Stimulated activated CD8-positive, alpha-beta memory T cell treated with anti-CD3 and anti-CD28 coated beads, Interleukin-4, amount 100 ng/mL, for 24 hours (primary cell): Measurements from ENCODE around the gene CD14.
"Not testable (repeated sequence)": the region's sequence is repeated elsewhere in the genome, so short reads cannot be mapped to it uniquely, and the experiment has no call there.

ENCODE experiments used
- DNase-seq: peaks from one replicate; pipeline ENCODE4 v3.0.0-alpha.2; 2020; ENCODE audit warnings: low read depth

CD14 gene

DNA sequence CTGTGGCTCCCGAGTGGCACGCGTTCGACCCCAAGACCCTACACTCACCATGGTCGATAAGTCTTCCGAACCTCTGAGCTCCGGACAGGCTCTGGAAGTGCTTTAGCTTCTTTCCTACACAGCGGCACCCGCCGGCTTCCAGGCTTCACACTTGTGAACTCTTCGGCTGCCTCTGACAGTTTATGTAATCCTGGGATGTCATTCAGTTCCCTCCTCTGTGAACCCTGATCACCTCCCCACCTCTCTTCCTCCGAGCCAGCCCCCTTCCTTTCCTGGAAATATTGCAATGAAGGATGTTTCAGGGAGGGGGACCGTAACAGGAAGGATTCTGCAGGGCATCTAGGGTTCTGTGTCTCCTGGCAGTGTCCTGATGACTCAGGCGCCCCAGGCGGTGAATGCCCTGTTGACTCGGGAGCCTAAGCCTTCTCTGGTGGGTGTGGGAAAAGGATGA is at the start of gene CD14:
CD14 (minus strand) TSS at position 155 of the 451 bp plus-strand sequence; CDS start at position 51, 104 bp downstream.
- DNase-seq = no peak

DNA sequence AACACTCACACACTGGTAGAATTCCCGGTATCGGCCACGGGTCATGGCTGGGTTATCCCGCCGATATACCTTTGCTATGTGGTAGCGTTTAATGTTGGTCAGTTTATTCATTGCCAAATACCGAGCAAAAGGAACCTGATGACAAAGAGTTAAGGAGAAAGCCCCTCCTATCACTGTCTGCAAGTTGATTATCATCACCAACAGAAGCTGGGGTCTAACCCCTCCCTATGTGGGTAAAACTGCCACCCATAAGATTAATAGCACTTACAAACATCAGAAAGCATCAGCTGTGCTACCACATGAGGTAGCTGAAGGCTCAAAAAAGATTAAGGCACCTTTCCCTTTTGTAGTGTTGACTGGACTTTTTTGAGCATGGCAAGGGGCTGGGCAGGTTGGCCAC is 46.0 kb upstream of the CD14 start:
- no peak for DNase-seq

DNA sequence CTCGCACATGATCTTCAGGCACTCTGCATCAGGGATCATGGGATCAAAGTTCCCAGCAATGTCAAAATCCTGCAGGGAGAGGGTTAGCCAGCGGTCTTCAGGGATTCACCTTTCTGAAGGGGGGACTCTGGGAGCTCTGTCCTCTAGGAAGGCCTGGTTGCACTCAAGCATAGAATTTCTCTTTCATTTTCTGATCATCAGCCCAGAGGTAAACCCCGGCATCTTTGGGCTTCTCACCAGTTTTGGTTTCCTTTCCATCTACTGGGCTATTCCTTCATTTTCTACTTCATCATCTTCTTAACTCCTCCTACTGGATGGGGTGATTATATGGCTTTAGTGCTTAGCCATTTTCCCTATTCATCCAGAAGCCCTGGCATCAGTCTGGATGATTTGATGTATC is 45.0 kb upstream of the CD14 start:
- DNase-seq = no peak

DNA sequence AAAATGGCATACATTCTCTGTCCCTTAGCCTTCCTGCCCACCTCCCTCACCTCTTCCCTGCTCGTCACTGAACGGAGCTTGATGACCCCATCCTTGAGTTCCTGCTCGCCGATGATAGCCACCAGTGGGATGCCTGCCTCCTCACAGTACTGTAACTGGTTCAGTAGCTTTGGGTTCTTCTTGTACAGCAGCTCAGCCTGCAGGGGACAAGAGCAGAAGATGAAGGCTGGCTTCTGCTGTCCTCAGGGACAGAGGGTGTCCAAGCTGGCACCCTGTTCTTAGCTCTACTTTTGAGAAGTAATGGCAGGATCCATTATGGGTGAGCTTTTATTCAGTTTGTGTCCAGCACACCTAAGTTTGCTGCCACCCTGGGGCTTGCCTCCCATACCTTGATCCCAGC is 41.7 kb upstream of the CD14 start:
- DNase-seq = no peak

DNA sequence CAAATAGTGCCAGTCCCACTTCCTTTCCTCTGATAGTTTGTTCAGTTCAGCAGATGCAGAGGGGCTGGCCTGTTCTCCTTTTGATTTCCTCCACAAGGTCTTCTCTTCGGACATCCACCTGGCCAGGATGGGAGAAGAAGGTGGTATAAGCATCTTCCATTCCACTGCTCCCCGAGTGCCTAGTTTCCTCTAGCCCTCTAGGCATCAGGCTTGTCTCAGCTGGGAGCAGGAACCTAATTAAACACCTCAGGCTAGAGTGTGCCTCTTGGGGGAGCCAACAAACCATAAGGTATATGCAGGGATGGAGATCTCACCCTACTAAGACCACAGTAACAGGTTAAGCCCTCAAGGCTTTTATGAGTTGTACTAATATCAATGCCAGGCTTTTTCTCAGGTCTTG is 41.2 kb upstream of the CD14 start:
- no peak for DNase-seq

DNA sequence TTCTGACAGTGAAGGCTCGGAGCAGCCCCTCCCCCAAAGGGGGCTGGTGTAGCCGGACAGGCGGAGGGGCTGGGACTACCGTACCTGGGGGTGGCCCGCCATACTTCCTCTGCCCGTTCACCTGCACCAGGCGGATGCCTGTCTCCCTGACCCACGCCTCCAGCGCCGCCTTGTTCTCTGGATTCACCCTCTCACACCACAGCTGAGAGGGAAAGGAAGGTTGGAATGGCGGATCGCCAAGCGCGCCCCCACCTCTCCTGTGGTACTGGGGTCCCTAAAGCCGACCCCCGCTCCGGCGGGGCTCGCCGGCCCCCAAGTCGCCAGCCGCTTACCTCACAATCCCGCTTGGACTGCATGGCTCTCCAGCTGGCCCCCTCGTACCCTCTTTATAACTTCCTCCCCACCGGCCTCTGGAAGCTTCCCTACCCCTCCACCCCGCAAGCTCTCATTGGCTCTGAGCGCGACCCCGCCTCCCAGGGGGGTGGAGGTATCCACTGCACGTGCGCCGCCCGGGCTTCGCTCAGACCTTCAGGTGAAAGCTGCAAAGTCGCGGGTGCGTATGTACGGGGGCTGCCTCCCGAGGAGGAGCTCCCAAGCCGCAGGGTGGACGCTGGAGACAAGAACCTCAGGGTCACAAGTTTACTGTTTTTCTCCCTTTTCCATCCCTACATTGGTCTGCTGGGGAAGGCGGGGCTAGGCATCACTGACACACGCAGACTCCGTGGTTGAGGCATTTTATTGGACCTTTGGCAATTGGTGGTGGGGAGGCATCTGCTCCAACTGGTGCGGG is 40.4 kb upstream of the CD14 start, which contains the start of gene DND1:
DND1 (minus strand) TSS at position 390 of the 790 bp plus-strand sequence; CDS start at position 356, 34 bp downstream.
- no peak for DNase-seq

DNA sequence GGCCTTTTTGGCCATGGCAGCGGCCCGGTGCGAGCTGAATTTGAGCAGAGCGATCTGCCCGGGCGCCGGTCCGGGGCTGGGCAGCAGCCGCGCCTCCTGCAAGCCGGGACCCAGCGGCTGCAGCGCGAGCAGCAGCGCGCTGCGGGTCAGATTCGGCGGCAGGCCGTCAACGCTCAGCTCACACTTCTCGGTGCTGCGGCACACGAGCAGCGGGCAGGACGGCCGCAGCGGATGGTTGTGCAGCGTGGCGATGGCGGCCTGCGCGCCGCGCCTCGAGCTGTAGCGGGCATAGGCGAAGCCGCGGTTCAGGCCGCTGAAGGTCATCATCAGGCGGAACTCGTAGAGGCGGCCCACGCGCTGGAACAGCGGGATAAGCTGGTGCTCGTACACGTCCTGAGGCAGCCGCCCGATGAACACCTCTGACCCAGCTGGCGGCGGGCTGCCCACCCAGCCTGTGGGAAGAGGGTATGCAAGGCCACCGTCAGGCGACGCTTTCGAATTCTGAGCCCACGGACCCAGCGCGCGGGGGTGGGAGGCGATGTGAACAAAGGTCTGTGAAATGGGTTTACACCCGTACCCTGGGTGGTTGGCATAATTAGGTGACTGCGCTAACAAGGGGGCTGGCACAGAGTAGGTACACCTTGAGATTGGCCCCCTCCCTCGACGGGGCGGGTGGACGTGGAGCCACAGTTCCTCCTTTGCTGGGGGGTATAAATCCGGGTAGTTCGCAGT is 39.6 kb upstream of the CD14 start:
- DNase-seq = no peak

DNA sequence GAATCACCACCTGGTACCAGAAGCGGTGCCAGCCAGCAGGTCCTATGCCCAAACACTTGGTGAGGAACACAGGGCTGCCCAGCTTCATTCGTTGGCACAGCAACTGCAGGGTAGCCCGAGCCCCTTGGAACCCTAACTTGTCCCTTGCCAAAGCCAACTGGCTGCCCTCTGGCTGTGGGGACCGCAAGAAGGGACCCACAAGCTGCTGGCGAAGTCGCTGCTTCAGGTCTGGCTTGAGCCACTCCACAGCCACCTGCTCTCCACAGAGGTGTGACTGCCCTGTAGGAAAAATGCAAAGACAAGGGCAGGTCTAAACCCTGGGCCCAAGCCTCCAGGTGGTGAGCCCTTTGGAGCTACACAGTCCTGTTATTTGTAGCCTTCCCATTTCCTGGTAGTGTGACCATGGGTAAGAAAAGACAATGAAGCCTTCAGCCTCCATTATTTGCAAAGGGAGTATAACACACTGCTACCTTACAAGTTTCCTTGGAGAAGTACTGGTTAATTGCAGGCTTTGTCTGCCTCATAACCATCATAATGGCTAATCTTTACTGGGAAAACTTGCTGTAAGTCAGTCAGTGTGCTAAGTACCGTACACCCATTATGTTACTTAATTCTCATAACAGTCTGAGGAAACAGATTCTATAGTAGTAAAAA is 38.6 kb upstream of the CD14 start:
- no peak for DNase-seq

DNA sequence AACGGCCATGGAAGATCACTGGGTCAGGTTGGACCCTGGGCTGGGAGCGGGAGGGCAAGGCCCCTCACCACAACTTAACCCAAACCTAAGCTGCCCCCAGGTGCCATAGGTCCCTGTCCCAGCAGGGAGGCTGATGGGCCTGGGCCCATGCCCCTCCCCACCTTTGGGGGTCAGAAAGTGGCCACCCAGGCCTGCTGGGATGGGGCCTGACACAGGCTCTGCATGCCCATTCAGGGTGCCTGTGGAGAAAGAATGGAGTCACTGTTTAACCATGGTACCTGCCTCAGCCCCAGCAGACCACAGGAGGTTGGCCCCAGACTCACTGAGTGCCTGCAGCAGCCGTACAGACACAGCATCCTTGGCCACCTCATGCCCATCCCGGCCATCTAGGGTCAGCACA is 38.1 kb upstream of the CD14 start:
- DNase-seq = not testable (repeated sequence)

DNA sequence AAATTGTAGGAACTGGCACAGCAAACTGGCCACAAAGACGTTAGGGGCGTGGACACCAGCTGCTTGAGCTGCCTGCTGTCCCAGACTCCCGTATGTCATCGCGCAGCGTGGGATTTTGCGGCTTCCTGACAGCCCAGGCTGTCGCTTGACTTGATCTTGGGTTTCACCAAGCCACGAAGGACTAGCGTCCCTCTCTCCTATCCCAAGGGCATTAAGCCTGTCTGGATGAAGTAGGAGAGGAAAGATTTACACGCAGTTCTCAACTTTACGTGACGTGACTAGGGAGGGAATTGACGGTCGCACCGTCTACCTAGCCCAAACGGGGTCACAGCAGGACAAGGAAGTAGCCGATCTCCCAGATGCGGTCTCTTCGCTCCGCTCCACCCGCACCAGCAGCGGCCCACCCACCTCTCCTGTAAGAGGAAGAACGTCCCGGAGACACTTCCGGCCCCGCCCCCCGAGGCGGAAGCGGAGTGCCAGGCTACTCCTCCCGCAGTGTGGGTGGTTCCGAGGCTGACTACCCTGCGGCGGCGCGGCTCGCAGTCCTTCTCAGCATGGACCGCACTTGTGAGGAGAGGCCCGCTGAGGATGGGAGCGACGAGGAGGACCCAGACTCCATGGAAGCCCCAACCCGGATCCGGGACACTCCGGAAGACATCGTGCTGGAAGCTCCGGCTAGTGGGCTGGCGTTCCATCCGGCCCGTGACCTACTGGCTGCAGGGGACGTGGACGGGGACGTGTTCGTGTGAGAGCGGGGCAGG is 31.6 kb upstream of the CD14 start, which contains the start of gene WDR55:
WDR55 (plus strand) TSS at position 546 of the 761 bp plus-strand sequence; CDS start at position 555, 9 bp downstream.
- peak; percentile 96 for DNase-seq

DNA sequence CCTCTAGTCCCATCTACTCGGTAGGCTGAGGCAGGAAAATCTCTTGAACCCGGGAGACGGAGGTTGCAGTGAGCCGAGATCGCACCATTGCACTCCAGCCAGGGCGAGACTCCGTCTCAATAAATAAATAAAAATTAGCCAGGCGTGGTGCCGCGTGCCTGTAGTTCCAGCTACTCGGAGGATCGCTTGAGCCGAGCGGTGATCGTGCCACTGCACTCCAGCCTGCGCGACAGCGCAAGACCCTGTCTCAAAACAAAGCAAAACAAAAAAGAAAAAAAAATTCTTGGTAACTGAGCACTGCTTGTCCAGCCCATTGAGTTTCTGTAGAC is 31.0 kb upstream of the CD14 start:
- no peak for DNase-seq

DNA sequence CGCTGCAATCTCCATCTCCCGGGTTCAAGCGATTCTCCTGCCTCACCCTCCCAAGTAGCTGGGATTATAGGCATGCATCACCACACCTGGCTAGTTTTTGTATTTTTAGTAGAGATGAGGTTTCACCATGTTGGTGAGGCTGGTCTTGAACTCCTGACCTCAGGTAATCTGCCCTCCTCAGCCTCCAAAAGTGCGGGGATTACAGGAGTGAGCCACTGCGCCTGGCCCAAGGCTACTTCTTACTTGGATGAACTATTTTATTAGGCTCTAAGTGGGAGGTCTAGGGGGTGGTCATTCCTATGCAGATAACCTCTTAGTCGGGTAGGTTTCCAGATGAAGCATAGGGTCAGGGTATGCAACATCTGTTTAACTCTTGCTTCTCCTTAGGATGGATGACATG is 27.4 kb upstream of the CD14 start:
- DNase-seq = not testable (repeated sequence)

DNA sequence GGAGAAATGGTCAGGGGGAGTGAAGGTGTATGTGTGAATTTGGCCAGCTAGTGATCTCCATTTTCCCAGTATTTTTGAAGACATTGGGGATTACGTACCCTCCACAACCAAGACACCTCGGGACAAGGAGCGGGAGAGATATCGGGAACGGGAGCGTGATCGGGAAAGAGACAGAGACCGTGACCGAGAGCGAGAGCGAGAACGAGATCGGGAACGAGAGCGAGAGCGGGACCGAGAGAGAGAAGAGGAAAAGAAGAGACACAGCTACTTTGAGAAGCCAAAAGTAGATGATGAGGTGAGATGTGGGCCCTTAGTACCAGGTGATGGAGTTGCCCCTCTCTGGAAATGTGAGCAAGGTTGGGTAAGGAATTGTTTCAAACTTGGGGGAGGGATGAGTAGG is 25.9 kb upstream of the CD14 start:
- DNase-seq = no peak

DNA sequence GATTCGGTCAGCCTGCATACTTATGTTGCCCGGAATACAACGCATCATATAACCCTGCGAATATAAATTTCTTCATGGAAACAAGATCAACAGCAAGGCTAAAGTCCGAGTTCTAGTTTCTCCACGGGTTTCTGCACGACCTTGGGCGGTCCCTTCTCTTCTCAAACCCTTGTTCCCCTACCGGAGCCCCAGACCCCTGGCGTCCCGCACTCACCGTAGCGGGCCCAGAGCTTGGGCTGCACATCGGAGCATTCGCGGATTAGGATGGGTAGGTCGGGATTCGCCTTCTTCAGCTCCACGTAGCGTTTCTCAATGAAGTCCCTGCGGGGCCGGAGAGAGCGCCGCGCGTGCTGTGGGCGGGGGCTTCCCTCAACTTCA is 14.1 kb upstream of the CD14 start:
- no peak for DNase-seq

DNA sequence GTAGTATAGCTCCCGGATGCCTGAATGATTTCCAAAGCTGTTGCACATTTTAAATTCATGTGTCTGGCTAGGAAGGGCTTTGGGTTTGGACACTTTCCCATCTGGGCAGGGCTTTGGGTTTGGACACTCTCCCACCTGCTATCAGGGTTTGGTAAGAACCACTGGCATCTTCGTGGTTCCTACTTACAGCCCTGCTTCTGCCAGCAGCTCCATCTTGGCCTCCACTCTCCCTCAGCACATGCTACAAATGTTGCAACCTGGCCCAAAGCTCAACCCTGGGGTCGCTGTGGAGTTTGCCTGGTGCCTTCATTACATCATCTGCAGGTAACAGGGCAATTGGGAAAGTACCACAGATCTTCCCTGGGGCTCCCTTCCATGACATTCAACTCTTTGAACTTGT is 9.7 kb upstream of the CD14 start:
- no peak for DNase-seq

DNA sequence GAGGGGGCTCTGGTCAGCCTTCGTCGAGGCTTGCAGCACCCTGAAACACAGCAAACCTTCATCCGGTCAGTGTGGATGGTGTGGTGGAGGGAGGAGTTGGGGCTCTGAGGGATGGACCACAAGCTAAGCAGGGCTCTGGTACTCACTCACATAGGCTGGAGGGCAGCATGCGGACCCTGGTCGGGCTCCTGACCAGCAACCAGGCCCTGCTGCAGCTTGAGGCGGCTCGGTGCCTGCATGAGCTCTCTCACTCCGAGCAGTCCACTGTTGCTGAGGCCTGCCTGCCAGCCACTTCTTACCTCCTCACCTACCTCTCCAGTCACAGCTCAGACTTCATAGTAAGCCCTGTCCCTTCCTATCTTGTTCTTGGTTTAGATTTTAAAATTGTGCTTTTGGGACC is 8.7 kb upstream of the CD14 start:
- no peak for DNase-seq

DNA sequence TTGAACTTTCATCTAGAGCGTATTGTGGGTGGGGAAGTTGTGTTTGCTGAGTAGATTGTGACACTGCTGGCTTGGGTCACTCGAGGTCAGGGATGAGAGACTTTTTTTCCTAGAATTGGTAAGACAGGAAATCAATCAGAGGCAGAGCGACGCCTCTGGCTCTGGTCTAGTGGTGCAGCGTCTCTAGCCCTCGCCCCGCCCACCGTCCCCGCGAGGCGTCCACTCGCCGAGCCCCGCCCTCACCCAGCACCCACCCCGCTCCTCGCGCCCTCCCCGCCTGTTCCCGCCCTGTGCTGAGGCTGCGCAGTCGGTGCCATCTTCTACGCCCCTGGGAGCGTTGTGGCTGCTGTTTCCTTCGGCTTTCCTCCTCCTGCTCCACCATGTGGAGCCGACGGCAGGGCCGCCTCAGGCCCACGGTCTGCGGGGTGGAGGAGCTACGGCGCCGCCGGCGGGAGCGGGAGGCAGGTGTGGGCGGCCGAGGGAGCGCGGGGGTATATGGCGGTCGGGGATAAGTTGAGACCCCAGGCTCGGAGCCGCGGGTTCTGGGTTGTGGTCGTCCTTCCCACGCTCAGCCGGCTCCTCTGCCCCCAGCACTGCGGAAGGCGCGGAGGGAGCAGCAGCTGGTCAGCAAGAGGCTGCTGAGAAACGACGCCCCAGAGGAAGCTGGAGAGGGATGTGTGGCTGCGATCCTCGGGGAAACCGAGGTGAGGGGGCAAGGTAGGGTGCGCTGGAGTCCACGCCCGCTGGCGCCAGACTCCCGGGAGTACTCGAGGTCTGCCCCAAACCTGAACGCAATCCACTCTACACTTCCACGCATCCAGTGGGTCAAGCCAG is 6.4 kb upstream of the CD14 start, which contains the start of gene TMCO6:
TMCO6 (plus strand) TSS at position 304 of the 834 bp plus-strand sequence; CDS start at position 381, 77 bp downstream.
- peak; percentile 97 for DNase-seq

DNA sequence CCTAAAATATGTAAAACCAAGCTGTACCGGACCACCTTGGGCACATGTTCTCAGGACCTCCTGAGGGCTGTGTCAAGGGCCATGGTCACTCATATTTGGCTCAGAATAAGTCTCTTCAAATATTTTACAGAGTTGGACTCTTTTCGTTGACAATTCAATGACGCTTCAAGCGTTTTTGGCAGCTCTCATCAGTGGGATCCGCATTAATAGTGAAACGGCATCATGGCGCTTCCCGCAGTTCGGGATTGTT is 5.8 kb upstream of the CD14 start:
- not testable (repeated sequence) for DNase-seq

DNA sequence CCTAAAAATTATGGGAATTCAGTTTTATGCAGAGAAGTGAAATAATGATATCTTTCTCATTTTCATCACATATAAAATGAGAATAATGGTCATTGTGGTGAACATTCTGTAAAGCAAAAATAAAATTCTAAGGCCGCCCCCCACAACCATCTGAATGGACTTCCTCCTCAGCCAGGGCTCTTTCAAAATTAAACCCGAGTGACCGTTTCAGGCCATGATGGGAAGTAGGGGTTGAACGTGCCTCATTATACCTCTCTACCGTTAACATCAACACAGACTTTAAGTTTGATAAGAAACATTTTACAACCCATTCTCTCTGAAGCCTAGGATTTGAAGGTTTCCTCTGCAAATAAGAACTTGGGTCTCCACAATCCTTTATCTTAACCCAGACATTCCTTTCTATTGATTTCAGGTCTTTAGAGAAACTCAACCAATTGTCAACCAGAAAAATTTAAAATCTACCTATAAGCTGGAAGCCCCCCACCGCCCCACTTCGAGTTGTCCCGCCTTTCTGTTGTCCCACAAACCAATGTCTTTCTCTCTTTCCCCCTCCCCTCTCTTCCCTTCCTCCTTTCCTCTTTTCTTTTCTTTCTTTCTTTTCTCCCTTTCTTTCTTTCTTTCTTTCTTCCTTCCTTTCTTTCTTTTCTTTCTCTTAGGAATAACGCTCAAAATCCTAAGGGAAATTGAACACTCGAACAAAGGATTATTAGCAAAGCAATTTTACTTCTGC is 4.6 kb upstream of the CD14 start:
- DNase-seq = no peak
